Measurements from ENCODE around the gene SLC36A1. TPM values are rescaled to one million over a fixed set of nuclear protein-coding genes. Genes with fewer than 3 reads are reported as not detected.

Gene SLC36A1
- total and polyA plus RNA-seq, 2 of the 8 experiments (the other 6 are each of a cell fraction or from before 2014, with no cell fraction given): 6.6 to 9.6 TPM

DNA sequence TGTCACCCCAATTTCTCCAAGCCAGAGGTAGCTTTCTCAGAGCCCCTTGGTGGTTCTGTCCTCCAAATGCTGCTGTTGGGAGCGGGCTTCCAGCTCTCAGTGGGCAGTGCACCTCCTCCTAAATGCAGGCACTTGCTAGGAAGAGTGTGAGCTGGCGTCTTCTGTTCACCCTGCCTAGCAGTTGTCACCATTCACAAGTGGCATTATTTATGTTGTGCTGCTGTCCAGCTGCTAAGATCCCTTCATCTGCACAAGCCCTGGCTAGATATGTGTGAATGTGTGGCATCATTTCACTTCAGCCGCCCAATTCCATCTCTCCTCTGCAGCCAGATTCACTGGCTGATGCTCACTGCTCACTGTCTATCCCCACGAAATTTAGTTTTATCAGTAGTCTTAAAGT, 43.7 kb downstream of the SLC36A1 start:
- Histone ChIP-seq H2BK120ac (replicated peaks; ENCODE audit: low read depth, low read length) (no peak overlapping the region), H3K23me2 (ENCODE audit: low read depth, low read length) (no peaks in the 10 kb centered on the region), H3K23ac (ENCODE audit: insufficient read length) (no peak overlapping the region), H3K27ac (ENCODE audit: low read depth, low read length) (no peak overlapping the region), H3K79me2 (ENCODE audit: control insufficient read depth in 1 of 2, insufficient read depth in 2 of 2, low read length in 2 of 2) (no peaks in the 10 kb centered on the region), H3K27me3 (replicated peaks in 1 of 4; ENCODE audit: control insufficient read depth in 3 of 4, extremely low read depth in 1 of 4, insufficient read depth in 3 of 4, low read length in 3 of 4) (no peaks in the 10 kb centered on the region), H2BK20ac (ENCODE audit: low read length) (no peak overlapping the region), H2BK12ac (ENCODE audit: low read depth, low read length) (no peak overlapping the region), H4K5ac (ENCODE audit: insufficient read length, low read depth, low read length) (no peak overlapping the region), H3K36me3 (ENCODE audit: control insufficient read depth in 2 of 4, insufficient read depth in 4 of 4, low read length in 3 of 4) (peaks cover 0 to 7% (median 0%) of the 10 kb centered on the region in 4 experiments; a peak in 1 of 8 replicates), H3K56ac (replicated peaks; ENCODE audit: insufficient read length, low read depth, low read length) (no peak overlapping the region), H2BK15ac (ENCODE audit: low read length) (no peak overlapping the region), H3K4me2 (ENCODE audit: insufficient read depth in 1 of 2, low read depth in 2 of 2, low read length in 2 of 2) (no peak overlapping the region), H3K9ac (replicated peaks in 1 of 4; ENCODE audit: extremely low read depth in 1 of 4, low read depth in 3 of 4, low read length in 3 of 4) (no peak overlapping the region), H3K9me3 (ENCODE audit: insufficient read depth in 2 of 2, low read depth in 1 of 2, low read length in 1 of 2) (0 out of 4 replicates have a peak, but pooled peaks cover 0 to 2% of the 10 kb centered on the region in 2 experiments), H3K79me1 (ENCODE audit: low read depth, low read length) (no peaks in the 10 kb centered on the region), H3K4me1 (replicated peaks in 1 of 4; ENCODE audit: control insufficient read depth in 3 of 4, insufficient read depth in 4 of 4, low read length in 3 of 4) (peaks cover 0 to 4% (median 0%) of the 10 kb centered on the region in 4 experiments; a peak in 1 of 7 replicates), H3K4me3 (ENCODE audit: extremely low read depth in 1 of 4, insufficient read depth in 2 of 4, low read depth in 3 of 4, low read length in 4 of 4) (no peak overlapping the region), H2BK5ac (ENCODE audit: low read depth, low read length) (no peak overlapping the region), H2AK5ac (ENCODE audit: low read depth, low read length) (no peak overlapping the region), H2AFZ (ENCODE audit: low read length) (no peak overlapping the region), H3K18ac (ENCODE audit: extremely low read depth, low read length) (no peak overlapping the region), H3K14ac (ENCODE audit: insufficient read length) (no peak overlapping the region), H3K4ac (replicated peaks; ENCODE audit: insufficient read length, low read depth, low read length) (no peak overlapping the region), H4K91ac (replicated peaks; ENCODE audit: insufficient read length, low read length) (no peak overlapping the region), H4K20me1 (replicated peaks in 1 of 2; ENCODE audit: control insufficient read depth in 1 of 2, insufficient read depth in 2 of 2, low read length in 2 of 2) (no peaks in the 10 kb centered on the region), H4K8ac (ENCODE audit: extremely low read depth, insufficient read depth, low read length) (no peak overlapping the region)
- ChIA-PET CTCF (ENCODE audit: partially characterized antibody) (interaction anchor here (0.6 to 2.4 kb wide), 8 partner anchors 8 to 58 kb away, joined by 3 to 12 read pairs (median 4); partner anchors contain the start of gene SLC36A1), POLR2A (ENCODE audit: partially characterized antibody) (no interaction called here)
- no peak for DNase-seq (ENCODE audit: low read depth in 1 of 2, low spot score in 2 of 2)
- 92% methylated on average over 4 of the region's 4 CpGs; no CpG with 5 or more reads in 1 of the 2 experiments for WGBS, 2 experiments (ENCODE audit: extremely low coverage in 1 of 2, insufficient coverage in 1 of 2, insufficient read length in 1 of 2, insufficient replicate concordance in 2 of 2, low coverage in 1 of 2, low lambda C conversion rate in 2 of 2, missing lambda C conversion rate in 1 of 2)
- no peak for TF ChIP-seq KDM1A (IDR thresholded peaks at IDR 0.05; ENCODE audit: borderline replicate concordance, low read length)
- TF ChIP-seq HDAC6 (IDR thresholded peaks at IDR 0.05; ENCODE audit: low read depth, low read length): no peak
- no peak for TF ChIP-seq GTF2F1 (IDR thresholded peaks at IDR 0.05; ENCODE audit: borderline replicate concordance, low read depth, low read length)
- no peak for TF ChIP-seq CBX5 (IDR thresholded peaks at IDR 0.05; ENCODE audit: low read depth, low read length)
- TF ChIP-seq CREB1 (IDR thresholded peaks at IDR 0.05): no peak
- no peak for TF ChIP-seq MAFK (IDR thresholded peaks at IDR 0.05; ENCODE audit: low read depth, low read length)
- TF ChIP-seq SRF (IDR thresholded peaks at IDR 0.05; ENCODE audit: low read depth, low read length): no peak
- no peak for TF ChIP-seq PHF8 (conservative IDR thresholded peaks at IDR 0.05; ENCODE audit: low read depth, low read length)
- TF ChIP-seq CTBP2 (IDR thresholded peaks at IDR 0.05; ENCODE audit: borderline replicate concordance, insufficient read depth, insufficient read length, low read length): no peak
- no peak for TF ChIP-seq BCL11A (IDR thresholded peaks at IDR 0.05; ENCODE audit: low read depth in 2 of 2, low read length in 2 of 2)
- no peak for TF ChIP-seq RXRA (IDR thresholded peaks at IDR 0.05; ENCODE audit: insufficient read depth, low read depth, low read length)
- TF ChIP-seq, protein P1, sequence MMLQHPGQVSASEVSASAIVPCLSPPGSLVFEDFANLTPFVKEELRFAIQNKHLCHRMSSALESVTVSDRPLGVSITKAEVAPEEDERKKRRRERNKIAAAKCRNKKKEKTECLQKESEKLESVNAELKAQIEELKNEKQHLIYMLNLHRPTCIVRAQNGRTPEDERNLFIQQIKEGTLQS (IDR thresholded peaks at IDR 0.05; ENCODE audit: insufficient read depth, low read depth, low read length): no peak
- FAIRE-seq: no peak
